WTC11 (cell line): ENCODE data around the gene ANXA2. TPM values are rescaled to one million over a fixed set of nuclear protein-coding genes. Genes with fewer than 3 reads are reported as not detected.

Experiments
- ATAC-seq: fragments of 200-7000 bp; cut with Tn5 transposase; 2 replicates; pipeline ENCODE4 v1.10.0; 2021; ENCODE audit warnings: mild to moderate bottlenecking, moderate library complexity
- CTCF ChIA-PET: fragments of 300-600 bp; sonication (Branson Sonifier 250); formaldehyde crosslinking; loops from one replicate; lab custom pipeline; 2021; ENCODE audit warnings: antibody characterized with exemption; lab: Charles Lee
- POLR2A ChIA-PET: fragments of 350-600 bp; sonication (Branson Sonifier 250); formaldehyde crosslinking; loops from one replicate; lab custom pipeline; 2021; ENCODE audit warnings: antibody characterized with exemption; lab: Charles Lee
- DNase-seq: peaks from one replicate; pipeline ENCODE4 v3.0.0; 2021; ENCODE audit warnings: low spot score
- H3K27ac Mint-ChIP-seq: 2 replicates; pipeline ENCODE4 v1.8.0; 2021; ENCODE audit warnings: mixed read lengths
- H3K27me3 Mint-ChIP-seq: 2 replicates; pipeline ENCODE4 v1.8.0; 2021; ENCODE audit warnings: low read depth, mild to moderate bottlenecking, moderate library complexity, mixed read lengths
- H3K36me3 Mint-ChIP-seq: 2 replicates; pipeline ENCODE4 v1.8.0; 2021; ENCODE audit warnings: mixed read lengths
- H3K4me1 Mint-ChIP-seq: 2 replicates; pipeline ENCODE4 v1.8.0; 2022; ENCODE audit warnings: mixed read lengths
- H3K4me3 Mint-ChIP-seq: 2 replicates; pipeline ENCODE4 v1.8.0; 2021; ENCODE audit warnings: mild to moderate bottlenecking, moderate library complexity, mixed read lengths
- H3K9me3 Mint-ChIP-seq: 2 replicates; pipeline ENCODE4 v1.8.0; 2021; ENCODE audit warnings: mixed read lengths
- JAZF1 ChIP-seq: fragments of 250-450 bp; sonication (Bioruptor Pico); IDR thresholded peaks from 2 replicates; pipeline ENCODE4 v1.9.0; 2021; ENCODE audit warnings: moderate library complexity, mild to moderate bottlenecking, inconsistent platforms
- KAT7 ChIP-seq: sonication (generic); formaldehyde crosslinking; IDR thresholded peaks from 2 replicates; pipeline ENCODE4 v1.8.1; 2023; ENCODE audit warnings: missing genetic modification reagents, mild to moderate bottlenecking, borderline replicate concordance
- MXD4 ChIP-seq: fragments of 250-450 bp; sonication (Bioruptor Pico); IDR thresholded peaks from 2 replicates; pipeline ENCODE4 v1.8.0; 2021; ENCODE audit warnings: mild to moderate bottlenecking, moderate library complexity, borderline replicate concordance
- RELA ChIP-seq: sonication (generic); formaldehyde crosslinking; IDR thresholded peaks from 2 replicates; pipeline ENCODE4 v1.8.1; 2022; ENCODE audit warnings: missing genetic modification reagents, mild to moderate bottlenecking, borderline replicate concordance
- ZNF121 ChIP-seq: sonication (generic); formaldehyde crosslinking; IDR thresholded peaks from 2 replicates; pipeline ENCODE4 v1.8.0; 2023; ENCODE audit warnings: missing genetic modification reagents
- ZNF138 ChIP-seq: sonication (generic); formaldehyde crosslinking; conservative IDR thresholded peaks from 2 replicates; pipeline ENCODE4 v1.8.1; 2022; ENCODE audit warnings: mild to moderate bottlenecking, moderate library complexity, missing genetic modification reagents
- total RNA-seq: library from RNA; stranded (reverse); gene quantifications from 3 replicates; pipeline ENCODE4 v1.2.3, GENCODE V29; 2021
- TF ChIP-seq, protein P1 (sequence below): fragments of 250-450 bp; sonication (Bioruptor Pico); IDR thresholded peaks from 2 replicates; pipeline ENCODE4 v2.1.2; 2022; ENCODE audit warnings: mild to moderate bottlenecking, moderate library complexity
- TF ChIP-seq, protein P2 (sequence below): sonication (generic); formaldehyde crosslinking; IDR thresholded peaks from 2 replicates; pipeline ENCODE4 v1.8.0; 2022; ENCODE audit warnings: missing genetic modification reagents
- TF ChIP-seq, protein P3 (sequence below): sonication (generic); formaldehyde crosslinking; IDR thresholded peaks from 2 replicates; pipeline ENCODE4 v1.8.1; 2023; ENCODE audit warnings: mild to moderate bottlenecking, moderate library complexity, missing genetic modification reagents
- TF ChIP-seq, protein P4 (sequence below): sonication (generic); formaldehyde crosslinking; IDR thresholded peaks from 2 replicates; pipeline ENCODE4 v1.8.0; 2022; ENCODE audit warnings: mild to moderate bottlenecking, missing genetic modification reagents
- TF ChIP-seq, protein P5 (sequence below): fragments of 250-450 bp; sonication (Bioruptor Pico); IDR thresholded peaks from 2 replicates; pipeline ENCODE4 v1.9.0; 2021; ENCODE audit warnings: mild to moderate bottlenecking
- TF ChIP-seq, protein P6 (sequence below): sonication (generic); formaldehyde crosslinking; IDR thresholded peaks from 2 replicates; pipeline ENCODE4 v1.8.0; 2023; ENCODE audit warnings: mild to moderate bottlenecking, missing genetic modification reagents

ANXA2 gene
- total RNA-seq, 1 experiment from 2014 or later = 152 TPM

DNA sequence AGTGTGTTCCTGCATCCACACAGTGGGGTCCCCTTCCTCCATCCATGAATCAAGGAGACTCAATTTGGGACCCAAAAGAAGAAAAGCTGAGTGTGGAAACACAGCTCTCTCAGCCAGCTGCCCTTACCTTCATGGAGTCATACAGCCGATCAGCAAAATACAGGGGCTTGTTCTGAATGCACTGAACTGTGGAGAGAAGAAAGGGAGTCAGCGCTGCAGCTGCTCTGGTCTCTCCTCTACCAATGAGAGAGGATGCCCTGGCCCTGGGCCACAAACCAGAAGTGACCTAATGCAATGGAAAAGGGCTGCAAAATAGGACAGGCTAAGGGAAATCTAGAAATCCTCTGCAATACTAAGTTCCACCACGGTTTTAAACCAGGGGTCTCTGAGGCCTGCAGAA is 46.7 kb downstream of the ANXA2 start (continued):
- TF ChIP-seq, protein P1, sequence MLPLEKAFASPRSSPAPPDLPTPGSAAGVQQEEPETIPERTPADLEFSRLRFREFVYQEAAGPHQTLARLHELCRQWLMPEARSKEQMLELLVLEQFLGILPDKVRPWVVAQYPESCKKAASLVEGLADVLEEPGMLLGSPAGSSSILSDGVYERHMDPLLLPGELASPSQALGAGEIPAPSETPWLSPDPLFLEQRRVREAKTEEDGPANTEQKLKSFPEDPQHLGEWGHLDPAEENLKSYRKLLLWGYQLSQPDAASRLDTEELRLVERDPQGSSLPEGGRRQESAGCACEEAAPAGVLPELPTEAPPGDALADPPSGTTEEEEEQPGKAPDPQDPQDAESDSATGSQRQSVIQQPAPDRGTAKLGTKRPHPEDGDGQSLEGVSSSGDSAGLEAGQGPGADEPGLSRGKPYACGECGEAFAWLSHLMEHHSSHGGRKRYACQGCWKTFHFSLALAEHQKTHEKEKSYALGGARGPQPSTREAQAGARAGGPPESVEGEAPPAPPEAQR = no peak
- no peak for TF ChIP-seq MXD4 (CRISPR knock-in tag)
- TF ChIP-seq, protein P2, sequence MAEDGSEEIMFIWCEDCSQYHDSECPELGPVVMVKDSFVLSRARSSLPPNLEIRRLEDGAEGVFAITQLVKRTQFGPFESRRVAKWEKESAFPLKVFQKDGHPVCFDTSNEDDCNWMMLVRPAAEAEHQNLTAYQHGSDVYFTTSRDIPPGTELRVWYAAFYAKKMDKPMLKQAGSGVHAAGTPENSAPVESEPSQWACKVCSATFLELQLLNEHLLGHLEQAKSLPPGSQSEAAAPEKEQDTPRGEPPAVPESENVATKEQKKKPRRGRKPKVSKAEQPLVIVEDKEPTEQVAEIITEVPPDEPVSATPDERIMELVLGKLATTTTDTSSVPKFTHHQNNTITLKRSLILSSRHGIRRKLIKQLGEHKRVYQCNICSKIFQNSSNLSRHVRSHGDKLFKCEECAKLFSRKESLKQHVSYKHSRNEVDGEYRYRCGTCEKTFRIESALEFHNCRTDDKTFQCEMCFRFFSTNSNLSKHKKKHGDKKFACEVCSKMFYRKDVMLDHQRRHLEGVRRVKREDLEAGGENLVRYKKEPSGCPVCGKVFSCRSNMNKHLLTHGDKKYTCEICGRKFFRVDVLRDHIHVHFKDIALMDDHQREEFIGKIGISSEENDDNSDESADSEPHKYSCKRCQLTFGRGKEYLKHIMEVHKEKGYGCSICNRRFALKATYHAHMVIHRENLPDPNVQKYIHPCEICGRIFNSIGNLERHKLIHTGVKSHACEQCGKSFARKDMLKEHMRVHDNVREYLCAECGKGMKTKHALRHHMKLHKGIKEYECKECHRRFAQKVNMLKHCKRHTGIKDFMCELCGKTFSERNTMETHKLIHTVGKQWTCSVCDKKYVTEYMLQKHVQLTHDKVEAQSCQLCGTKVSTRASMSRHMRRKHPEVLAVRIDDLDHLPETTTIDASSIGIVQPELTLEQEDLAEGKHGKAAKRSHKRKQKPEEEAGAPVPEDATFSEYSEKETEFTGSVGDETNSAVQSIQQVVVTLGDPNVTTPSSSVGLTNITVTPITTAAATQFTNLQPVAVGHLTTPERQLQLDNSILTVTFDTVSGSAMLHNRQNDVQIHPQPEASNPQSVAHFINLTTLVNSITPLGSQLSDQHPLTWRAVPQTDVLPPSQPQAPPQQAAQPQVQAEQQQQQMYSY (CRISPR knock-in tag) = no peak
- no peak for TF ChIP-seq RELA
- TF ChIP-seq JAZF1 (CRISPR knock-in tag) = no peak
- no peak for TF ChIP-seq ZNF138 (CRISPR knock-in tag)
- TF ChIP-seq, protein P3, sequence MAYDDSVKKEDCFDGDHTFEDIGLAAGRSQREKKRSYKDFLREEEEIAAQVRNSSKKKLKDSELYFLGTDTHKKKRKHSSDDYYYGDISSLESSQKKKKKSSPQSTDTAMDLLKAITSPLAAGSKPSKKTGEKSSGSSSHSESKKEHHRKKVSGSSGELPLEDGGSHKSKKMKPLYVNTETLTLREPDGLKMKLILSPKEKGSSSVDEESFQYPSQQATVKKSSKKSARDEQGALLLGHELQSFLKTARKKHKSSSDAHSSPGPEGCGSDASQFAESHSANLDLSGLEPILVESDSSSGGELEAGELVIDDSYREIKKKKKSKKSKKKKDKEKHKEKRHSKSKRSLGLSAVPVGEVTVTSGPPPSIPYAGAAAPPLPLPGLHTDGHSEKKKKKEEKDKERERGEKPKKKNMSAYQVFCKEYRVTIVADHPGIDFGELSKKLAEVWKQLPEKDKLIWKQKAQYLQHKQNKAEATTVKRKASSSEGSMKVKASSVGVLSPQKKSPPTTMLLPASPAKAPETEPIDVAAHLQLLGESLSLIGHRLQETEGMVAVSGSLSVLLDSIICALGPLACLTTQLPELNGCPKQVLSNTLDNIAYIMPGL (CRISPR knock-in tag) = no peak
- TF ChIP-seq, all 79 proteins: peak for 0

DNA sequence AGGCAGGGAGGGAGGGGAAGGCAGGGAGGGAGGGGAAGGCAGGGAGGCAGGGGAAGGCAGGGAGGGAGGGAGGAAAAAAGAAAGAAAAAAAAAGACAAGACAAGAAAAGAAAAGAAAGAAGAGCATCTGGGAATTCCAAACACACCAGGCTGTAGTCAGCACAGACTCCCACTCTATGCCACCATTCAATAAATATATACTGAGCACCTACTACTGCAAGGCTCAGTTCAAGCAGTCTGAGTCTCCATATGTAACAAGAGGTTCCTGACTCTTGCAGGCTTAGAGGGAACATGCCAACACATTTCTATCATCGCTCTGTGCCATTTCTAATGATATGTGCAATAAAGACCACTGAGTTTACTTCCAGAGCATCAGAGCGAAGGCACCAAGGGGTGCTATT is 47.7 kb downstream of the ANXA2 start:
- TF ChIP-seq ZNF121 (no peak), ZNF138 (CRISPR knock-in tag) (no peak), KAT7 (CRISPR knock-in tag) (no peak)
- TF ChIP-seq, protein P3 (CRISPR knock-in tag) = no peak
- TF ChIP-seq, protein P4, sequence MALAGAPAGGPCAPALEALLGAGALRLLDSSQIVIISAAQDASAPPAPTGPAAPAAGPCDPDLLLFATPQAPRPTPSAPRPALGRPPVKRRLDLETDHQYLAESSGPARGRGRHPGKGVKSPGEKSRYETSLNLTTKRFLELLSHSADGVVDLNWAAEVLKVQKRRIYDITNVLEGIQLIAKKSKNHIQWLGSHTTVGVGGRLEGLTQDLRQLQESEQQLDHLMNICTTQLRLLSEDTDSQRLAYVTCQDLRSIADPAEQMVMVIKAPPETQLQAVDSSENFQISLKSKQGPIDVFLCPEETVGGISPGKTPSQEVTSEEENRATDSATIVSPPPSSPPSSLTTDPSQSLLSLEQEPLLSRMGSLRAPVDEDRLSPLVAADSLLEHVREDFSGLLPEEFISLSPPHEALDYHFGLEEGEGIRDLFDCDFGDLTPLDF (CRISPR knock-in tag) = no peak
- TF ChIP-seq, protein P5, sequence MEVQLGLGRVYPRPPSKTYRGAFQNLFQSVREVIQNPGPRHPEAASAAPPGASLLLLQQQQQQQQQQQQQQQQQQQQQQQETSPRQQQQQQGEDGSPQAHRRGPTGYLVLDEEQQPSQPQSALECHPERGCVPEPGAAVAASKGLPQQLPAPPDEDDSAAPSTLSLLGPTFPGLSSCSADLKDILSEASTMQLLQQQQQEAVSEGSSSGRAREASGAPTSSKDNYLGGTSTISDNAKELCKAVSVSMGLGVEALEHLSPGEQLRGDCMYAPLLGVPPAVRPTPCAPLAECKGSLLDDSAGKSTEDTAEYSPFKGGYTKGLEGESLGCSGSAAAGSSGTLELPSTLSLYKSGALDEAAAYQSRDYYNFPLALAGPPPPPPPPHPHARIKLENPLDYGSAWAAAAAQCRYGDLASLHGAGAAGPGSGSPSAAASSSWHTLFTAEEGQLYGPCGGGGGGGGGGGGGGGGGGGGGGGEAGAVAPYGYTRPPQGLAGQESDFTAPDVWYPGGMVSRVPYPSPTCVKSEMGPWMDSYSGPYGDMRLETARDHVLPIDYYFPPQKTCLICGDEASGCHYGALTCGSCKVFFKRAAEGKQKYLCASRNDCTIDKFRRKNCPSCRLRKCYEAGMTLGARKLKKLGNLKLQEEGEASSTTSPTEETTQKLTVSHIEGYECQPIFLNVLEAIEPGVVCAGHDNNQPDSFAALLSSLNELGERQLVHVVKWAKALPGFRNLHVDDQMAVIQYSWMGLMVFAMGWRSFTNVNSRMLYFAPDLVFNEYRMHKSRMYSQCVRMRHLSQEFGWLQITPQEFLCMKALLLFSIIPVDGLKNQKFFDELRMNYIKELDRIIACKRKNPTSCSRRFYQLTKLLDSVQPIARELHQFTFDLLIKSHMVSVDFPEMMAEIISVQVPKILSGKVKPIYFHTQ (CRISPR knock-in tag) = no peak
- TF ChIP-seq, protein P6, sequence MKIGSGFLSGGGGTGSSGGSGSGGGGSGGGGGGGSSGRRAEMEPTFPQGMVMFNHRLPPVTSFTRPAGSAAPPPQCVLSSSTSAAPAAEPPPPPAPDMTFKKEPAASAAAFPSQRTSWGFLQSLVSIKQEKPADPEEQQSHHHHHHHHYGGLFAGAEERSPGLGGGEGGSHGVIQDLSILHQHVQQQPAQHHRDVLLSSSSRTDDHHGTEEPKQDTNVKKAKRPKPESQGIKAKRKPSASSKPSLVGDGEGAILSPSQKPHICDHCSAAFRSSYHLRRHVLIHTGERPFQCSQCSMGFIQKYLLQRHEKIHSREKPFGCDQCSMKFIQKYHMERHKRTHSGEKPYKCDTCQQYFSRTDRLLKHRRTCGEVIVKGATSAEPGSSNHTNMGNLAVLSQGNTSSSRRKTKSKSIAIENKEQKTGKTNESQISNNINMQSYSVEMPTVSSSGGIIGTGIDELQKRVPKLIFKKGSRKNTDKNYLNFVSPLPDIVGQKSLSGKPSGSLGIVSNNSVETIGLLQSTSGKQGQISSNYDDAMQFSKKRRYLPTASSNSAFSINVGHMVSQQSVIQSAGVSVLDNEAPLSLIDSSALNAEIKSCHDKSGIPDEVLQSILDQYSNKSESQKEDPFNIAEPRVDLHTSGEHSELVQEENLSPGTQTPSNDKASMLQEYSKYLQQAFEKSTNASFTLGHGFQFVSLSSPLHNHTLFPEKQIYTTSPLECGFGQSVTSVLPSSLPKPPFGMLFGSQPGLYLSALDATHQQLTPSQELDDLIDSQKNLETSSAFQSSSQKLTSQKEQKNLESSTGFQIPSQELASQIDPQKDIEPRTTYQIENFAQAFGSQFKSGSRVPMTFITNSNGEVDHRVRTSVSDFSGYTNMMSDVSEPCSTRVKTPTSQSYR (CRISPR knock-in tag) = no peak
- ChIA-PET CTCF (no interaction called here), POLR2A (no interaction called here)
- no peak for DNase-seq
- Mint-ChIP-seq H3K27me3 (no peaks in the 10 kb centered on the region), H3K4me1 (peaks cover 13% of the 10 kb centered on the region), H3K27ac (no peak overlapping the region), H3K4me3 (no peak overlapping the region), H3K36me3 (peaks cover 50% of the 10 kb centered on the region), H3K9me3 (no peaks in the 10 kb centered on the region)
- ATAC-seq = no peak
